ENCODE results near the gene ALX4.

DNA sequence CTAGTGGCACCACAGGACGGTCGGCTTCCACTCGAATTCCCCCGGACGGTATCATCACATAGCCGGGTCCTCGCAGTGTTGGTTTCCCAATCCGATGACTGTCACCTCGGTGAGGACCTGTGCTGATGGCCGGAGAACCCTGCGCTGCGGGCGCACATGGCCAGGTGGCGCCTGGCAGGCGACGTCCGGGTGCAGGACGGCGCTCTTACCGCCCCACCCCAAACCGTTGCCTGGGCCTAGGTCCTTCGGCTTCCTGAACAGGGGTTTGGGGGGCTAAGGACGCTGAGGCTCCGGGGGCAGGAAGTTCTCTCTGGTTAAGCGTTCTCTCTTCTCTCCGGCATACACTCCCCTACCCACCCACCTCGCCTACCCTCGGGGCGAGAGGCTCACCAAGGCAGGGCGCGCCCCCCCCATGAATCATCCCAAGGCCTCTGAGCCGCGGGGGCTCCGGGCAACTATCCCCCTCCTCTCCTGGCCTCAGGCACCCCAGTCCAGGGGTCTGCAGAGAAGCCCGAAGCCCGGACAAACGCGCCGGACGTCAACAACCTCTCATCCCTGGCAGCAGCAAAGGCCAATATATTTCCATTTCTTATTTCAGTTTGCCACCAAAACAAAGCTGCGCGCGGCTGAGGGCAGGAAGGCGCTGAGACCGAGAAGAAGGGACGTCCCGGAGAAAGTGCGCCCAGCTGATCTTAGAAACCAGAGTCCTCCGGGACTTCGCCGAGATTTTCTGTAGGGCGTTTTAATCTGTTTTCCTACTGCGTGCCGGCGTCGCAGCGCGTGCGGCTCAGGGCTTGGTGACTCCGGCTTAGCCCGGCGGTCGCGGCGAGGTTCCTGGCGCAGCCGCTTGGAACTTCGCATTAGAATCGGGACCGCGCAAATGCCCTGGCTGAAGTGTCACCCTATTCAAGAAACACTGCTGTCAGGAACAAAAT, 5.6 kb downstream of the ALX4 start:
- TF ChIP-seq YY1 (IDR thresholded peaks at IDR 0.05; ENCODE audit: borderline replicate concordance in 1 of 3, control insufficient read depth in 1 of 3, extremely low read depth in 1 of 3, insufficient read depth in 3 of 3, insufficient read length in 1 of 3, insufficient replicate concordance in 2 of 3, low read depth in 1 of 3, low read length in 2 of 3) (no peak), U2AF2 (optimal IDR thresholded peaks at IDR 0.05; ENCODE audit: low read depth, low read length) (no peak), ZNF41 (CRISPR knock-in tag; conservative IDR thresholded peaks at IDR 0.05) (no peak), POLR2AphosphoS5 (IDR thresholded peaks at IDR 0.05; ENCODE audit: control insufficient read depth, insufficient read depth, low read depth, low read length) (no peak), HCFC1 (IDR thresholded peaks at IDR 0.05; ENCODE audit: low read depth, low read length) (no peak), JUNB (CRISPR knock-in tag; conservative IDR thresholded peaks at IDR 0.05) (no peak), CTCF (IDR thresholded peaks at IDR 0.05 in 2 of 3, conservative IDR thresholded peaks at IDR 0.05 in 1 of 3; ENCODE audit: insufficient read depth in 2 of 3, low read depth in 1 of 3, low read length in 3 of 3) (no peak), TRIM28 (IDR thresholded peaks at IDR 0.05) (no peak), ZNF263 (CRISPR knock-in tag; IDR thresholded peaks at IDR 0.05; ENCODE audit: borderline replicate concordance) (no peak)
- TF ChIP-seq, protein P1, sequence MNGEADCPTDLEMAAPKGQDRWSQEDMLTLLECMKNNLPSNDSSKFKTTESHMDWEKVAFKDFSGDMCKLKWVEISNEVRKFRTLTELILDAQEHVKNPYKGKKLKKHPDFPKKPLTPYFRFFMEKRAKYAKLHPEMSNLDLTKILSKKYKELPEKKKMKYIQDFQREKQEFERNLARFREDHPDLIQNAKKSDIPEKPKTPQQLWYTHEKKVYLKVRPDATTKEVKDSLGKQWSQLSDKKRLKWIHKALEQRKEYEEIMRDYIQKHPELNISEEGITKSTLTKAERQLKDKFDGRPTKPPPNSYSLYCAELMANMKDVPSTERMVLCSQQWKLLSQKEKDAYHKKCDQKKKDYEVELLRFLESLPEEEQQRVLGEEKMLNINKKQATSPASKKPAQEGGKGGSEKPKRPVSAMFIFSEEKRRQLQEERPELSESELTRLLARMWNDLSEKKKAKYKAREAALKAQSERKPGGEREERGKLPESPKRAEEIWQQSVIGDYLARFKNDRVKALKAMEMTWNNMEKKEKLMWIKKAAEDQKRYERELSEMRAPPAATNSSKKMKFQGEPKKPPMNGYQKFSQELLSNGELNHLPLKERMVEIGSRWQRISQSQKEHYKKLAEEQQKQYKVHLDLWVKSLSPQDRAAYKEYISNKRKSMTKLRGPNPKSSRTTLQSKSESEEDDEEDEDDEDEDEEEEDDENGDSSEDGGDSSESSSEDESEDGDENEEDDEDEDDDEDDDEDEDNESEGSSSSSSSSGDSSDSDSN (IDR thresholded peaks at IDR 0.05; ENCODE audit: borderline replicate concordance in 1 of 2, low read depth in 2 of 2, low read length in 2 of 2) = no peak
- TF ChIP-seq, protein P2, sequence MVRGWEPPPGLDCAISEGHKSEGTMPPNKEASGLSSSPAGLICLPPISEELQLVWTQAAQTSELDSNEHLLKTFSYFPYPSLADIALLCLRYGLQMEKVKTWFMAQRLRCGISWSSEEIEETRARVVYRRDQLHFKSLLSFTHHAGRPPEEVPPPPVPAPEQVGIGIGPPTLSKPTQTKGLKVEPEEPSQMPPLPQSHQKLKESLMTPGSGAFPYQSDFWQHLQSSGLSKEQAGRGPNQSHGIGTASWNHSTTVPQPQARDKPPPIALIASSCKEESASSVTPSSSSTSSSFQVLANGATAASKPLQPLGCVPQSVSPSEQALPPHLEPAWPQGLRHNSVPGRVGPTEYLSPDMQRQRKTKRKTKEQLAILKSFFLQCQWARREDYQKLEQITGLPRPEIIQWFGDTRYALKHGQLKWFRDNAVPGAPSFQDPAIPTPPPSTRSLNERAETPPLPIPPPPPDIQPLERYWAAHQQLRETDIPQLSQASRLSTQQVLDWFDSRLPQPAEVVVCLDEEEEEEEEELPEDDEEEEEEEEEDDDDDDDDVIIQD (CRISPR knock-in tag; IDR thresholded peaks at IDR 0.05) = no peak
- TF ChIP-seq, protein P3, sequence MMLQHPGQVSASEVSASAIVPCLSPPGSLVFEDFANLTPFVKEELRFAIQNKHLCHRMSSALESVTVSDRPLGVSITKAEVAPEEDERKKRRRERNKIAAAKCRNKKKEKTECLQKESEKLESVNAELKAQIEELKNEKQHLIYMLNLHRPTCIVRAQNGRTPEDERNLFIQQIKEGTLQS (IDR thresholded peaks at IDR 0.05) = no peak
- TF ChIP-seq, protein P3 (CRISPR knock-in tag; conservative IDR thresholded peaks at IDR 0.05) = no peak
- TF ChIP-seq, protein P4, sequence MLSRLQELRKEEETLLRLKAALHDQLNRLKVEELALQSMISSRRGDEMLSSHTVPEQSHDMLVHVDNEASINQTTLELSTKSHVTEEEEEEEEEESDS (CRISPR knock-in tag; IDR thresholded peaks at IDR 0.05) = no peak
